Astrocyte (in vitro differentiated cells and primary cell): Measurements from ENCODE around the gene KLHL22.

Source experiments
- EZH2 ChIP-seq: IDR thresholded peaks from 2 replicates; pipeline ENCODE4 v1.6.1; 2012; ENCODE audit warnings: mild to moderate bottlenecking, low read length, inconsistent platforms; ENCODE audit not compliant: insufficient read depth
- TF ChIP-seq, protein P1 (sequence below): IDR thresholded peaks from 2 replicates; pipeline ENCODE4 v1.5.1; 2011; ENCODE audit warnings: low read depth, mild to moderate bottlenecking, inconsistent platforms, low read length, moderate library complexity; ENCODE audit not compliant: insufficient read depth

DNA sequence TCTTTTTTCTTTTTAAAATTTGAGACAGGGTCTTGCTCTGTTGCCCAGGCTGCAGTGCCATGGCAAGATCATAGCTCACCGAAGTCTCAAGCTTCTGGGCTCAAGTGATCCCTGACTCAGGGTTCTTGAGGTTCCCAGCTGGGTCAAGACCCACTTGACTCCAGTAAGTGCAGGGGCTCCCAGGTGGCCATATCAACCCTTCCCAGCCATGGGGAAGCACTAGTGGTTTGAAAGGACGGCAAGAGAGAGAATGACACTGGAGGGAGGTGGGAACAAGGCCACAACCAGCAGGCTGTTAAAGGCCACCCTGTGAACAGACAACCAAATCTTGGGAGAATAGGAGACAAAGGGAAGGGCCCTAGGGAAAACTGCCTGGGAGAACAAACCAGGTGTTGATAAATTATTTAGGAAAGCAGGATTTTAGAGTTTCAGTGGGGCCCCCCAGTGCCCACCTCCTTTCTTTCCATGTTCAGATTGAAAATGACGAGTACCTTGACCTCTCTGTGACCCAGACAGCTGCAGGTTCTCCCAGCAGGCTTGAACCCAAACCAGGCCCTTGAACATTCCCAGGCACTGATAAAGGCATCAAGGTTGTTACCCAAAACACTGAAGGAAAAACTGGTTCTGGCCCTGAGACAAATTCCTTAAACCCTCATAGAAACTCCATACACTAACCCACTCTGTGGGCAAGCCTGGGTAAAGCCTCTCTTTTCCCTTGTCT is 28.8 kb downstream of the KLHL22 start:
- TF ChIP-seq EZH2 = no peak
- TF ChIP-seq, protein P1, sequence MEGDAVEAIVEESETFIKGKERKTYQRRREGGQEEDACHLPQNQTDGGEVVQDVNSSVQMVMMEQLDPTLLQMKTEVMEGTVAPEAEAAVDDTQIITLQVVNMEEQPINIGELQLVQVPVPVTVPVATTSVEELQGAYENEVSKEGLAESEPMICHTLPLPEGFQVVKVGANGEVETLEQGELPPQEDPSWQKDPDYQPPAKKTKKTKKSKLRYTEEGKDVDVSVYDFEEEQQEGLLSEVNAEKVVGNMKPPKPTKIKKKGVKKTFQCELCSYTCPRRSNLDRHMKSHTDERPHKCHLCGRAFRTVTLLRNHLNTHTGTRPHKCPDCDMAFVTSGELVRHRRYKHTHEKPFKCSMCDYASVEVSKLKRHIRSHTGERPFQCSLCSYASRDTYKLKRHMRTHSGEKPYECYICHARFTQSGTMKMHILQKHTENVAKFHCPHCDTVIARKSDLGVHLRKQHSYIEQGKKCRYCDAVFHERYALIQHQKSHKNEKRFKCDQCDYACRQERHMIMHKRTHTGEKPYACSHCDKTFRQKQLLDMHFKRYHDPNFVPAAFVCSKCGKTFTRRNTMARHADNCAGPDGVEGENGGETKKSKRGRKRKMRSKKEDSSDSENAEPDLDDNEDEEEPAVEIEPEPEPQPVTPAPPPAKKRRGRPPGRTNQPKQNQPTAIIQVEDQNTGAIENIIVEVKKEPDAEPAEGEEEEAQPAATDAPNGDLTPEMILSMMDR = no peak
